GM18499 (cell line): ENCODE results near the gene SERF2.
"Not testable (repeated sequence)": the region's sequence is repeated elsewhere in the genome, so short reads cannot be mapped to it uniquely, and the experiment has no call there.

ENCODE experiments used
- ATAC-seq: cut with Tn5 transposase; IDR thresholded peaks from one replicate; pipeline ENCODE4 v1.9.1; 2021; ENCODE audit warnings: moderate number of reproducible peaks; ENCODE audit not compliant: insufficient read depth, unreplicated experiment

Gene SERF2

GRCh38 chr15:43792761-43793476, 799 bp downstream of the SERF2 start:
- no peak for ATAC-seq

DNA sequence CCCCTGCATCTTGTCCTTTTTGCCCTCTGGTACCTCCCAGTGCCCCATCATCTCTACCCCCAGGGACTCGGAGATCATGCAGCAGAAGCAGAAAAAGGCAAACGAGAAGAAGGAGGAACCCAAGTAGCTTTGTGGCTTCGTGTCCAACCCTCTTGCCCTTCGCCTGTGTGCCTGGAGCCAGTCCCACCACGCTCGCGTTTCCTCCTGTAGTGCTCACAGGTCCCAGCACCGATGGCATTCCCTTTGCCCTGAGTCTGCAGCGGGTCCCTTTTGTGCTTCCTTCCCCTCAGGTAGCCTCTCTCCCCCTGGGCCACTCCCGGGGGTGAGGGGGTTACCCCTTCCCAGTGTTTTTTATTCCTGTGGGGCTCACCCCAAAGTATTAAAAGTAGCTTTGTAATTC, 1.5 kb downstream of the SERF2 start:
- no peak for ATAC-seq

GRCh38 chr15:43794269-43795037, 2.3 kb downstream of the SERF2 start:
- ATAC-seq = no peak

GRCh38 chr15:43795197-43795596, 3.1 kb downstream of the SERF2 start:
- ATAC-seq = no peak

DNA sequence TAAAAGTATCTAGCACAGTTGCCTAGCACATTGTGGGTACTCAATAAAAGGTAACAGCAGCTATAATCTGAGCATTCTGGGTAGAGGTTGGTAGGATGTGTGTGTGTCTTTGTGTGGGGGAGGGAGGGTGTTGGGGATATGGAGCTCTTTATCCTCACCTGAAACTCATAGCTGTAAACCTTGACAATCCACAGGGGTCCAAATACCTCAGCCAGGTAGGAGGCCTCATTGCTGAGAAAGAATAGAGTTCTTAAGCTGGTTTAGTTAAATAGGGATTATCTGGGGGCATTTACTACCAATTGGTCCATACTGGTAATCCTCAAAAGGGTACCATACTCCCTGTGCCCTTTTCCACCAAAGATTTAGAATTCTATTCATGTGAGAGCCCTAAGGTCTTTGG, 3.9 kb downstream of the SERF2 start:
- no peak for ATAC-seq

- ATAC-seq = no peak
Observed at GRCh38 chr15:43796566-43796965, 4.4 kb downstream of the SERF2 start.

- ATAC-seq = no peak
Observed at GRCh38 chr15:43799209-43799944, 7.3 kb downstream of the SERF2 start.

DNA sequence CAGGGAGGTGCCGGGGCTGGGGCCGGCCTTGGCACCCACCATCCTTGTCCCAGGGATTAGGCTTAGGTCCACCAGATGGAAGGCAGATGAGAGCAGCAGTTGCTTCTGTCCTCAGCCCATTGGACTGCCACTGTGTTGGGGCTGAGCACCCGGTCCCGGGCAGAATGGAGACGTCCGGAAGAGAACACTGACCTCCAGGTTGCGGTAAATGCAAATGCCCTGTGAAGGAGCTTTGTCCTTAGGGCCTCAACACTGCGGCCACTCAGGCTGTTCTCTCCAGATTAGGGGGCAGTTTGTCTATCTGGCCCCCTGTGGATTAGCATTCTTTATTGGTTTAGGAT, 7.8 kb downstream of the SERF2 start, which contains the start of gene SERINC4:
TSS of gene SERINC4 (minus strand) at position 276 of the 341 bp plus-strand sequence. CDS start at position 42, 234 bp downstream.
- ATAC-seq = no peak

DNA sequence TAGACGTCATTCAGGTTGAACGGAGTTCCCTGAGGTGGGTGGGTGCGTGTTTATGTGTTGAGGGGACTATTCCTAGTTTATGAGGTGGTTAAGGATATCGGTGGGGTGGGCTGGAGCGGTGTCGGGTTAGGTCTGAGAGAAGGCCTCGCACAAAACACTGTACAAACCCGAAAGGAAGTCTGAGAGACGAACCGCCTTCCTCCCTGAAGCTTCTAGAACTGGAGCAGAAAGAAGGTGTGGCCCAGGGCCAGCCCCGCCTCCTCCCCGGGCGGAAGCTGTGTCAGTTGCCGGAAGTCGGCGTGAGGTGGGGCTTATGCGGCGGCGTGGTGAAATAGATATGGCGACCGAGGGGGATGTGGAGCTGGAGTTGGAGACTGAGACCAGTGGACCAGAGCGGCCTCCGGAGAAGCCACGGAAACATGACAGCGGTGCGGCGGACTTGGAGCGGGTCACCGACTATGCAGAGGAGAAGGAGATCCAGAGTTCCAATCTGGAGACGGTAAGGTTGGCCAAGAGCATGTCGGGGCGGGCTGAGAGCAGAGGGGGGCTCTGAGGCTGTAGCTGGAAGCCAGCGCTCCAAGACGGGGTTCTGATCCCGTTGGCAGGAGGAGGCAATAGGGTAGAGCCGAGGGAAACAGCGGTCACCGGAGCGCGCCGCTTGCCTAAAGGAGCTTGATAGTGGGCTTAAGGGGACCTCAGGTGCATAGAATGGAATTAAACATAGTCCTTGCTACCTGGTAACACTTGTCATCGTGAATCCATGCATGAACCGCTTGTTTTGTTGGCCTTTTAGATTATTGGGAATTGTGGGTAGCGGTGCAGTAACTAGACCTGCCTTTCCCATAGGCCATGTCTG, 8.4 kb downstream of the SERF2 start, which contains the start of gene HYPK:
TSS of gene HYPK (plus strand) at position 314 of the 856 bp plus-strand sequence. CDS start at position 338, 24 bp downstream.
- ATAC-seq = no peak

DNA sequence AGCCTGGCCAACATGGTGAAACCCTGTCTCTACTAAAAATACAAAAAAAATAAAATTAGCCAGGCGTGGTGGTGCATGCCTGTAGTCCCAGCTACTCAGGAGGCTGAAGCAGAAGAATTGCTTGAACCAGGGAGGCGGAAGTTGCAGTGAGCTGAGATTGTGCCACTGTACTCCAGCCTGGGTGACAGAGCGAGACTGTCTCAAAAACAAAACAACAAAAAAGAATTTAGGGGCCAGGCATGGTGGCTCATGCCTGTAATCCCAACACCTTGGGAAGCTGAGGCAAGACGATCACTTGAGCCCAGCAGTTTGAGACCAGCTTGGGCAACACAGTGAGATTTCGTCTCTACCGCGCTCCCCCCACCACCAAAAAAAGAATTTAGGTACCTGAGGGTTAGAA, 10.6 kb downstream of the SERF2 start:
- ATAC-seq = not testable (repeated sequence)

DNA sequence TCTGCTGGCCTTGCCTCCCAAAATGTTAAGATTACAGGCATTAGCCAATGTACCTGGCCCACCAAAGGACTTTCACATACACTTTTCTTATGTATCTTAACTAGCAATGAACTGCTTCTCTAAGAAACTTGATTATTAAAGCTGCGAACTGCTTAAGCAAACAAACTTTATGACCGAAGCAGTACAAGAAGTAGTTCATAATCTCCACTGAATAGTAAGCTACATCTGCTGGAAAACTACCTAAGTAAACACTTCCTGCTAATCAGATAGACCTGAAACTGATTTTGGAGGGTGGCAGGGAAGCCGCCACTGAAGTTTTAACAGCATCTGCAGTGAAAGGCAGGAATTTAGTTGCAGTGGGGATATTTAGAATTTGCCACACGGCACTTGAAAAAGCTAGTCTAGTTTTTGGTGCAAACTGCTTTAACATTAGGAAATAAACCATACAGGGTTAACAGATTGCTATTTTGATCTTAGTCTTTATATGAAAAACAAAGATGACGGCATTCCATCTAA, 16.4 kb downstream of the SERF2 start:
- ATAC-seq = no peak

DNA sequence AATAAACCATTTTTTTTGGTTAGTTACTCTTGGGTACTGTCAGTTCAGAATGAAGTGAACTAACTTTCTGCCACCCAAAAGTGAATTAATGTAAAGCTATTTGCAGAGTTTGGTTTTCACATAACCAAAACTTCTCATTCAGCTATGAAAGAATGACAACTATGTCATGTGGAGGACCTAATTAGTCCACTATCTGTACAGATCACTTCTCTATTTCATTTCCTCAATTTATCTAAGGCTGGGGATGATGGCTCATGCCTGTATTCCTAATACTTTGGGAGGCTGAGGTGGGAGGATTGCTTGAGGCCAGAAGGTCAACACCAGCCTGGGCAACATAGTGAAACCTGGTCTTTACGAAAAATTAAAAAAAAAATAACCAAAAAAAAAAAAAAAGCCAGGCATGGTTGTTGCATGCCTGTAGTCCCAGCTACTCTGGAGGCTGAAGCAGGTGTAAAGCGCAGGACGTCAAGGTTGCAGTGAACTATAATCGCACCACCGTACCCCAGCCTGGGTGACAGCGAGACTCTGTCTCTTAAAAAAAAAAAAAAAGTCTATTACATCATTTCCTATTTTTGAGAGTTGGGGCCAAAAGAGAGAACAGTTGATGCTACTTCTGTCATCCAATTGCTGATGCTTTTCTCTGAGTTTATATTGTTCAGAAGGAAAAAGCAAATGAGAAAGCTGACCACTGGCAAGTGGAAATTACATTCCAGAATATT, 17.0 kb downstream of the SERF2 start:
- ATAC-seq = peak; percentile 58

GRCh38 chr15:43815064-43815463, 22.9 kb downstream of the SERF2 start:
- not testable (repeated sequence) for ATAC-seq

DNA sequence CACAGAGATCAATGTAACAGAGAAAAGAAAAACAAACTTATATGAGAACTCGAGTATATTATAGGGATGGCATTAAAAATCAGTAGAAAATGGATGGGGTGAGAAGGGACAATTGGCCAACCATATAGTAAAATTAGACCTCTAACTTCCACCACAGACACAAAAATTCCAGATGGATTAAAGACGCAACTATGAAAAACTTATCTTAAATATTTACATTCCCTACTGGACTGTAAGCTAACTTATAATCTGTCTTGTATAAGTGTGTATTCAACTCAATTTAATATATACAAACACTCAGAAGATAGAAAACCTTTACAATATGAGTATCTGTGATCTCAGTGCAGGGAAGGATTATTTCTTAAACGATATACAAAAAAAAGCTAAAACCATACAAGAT, 29.4 kb downstream of the SERF2 start:
- no peak for ATAC-seq

GRCh38 chr15:43824302-43825246, 32.5 kb downstream of the SERF2 start, which contains the start of gene MFAP1:
TSS of gene MFAP1 (minus strand) at chr15:43824690. CDS start at chr15:43824569, 121 bp downstream.
- ATAC-seq = peak; percentile 60

DNA sequence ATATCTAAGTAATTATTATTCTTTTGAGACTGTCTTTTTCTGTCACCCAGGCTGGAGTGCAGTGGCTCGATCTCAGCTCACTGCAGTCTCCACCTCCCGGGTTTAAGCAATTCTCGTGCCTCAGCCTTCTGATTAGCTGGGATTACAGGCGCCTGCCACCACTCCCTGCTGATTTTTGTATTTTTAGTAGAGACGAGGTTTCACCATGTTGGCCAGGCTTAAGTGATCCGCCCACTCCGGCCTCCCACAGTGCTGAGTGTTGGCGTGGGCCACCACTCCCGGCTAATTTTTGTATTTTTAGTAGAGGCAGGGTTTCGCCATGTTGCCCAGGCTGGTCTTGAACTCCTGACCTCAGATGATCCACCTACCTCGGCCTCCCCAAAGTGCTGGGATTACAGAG, 33.2 kb downstream of the SERF2 start:
- ATAC-seq = not testable (repeated sequence)

GRCh38 chr15:43826029-43826507, 33.9 kb downstream of the SERF2 start:
- no peak for ATAC-seq
